K562 (cell line): ENCODE results near the gene GSDME. TPM values are rescaled to one million over a fixed set of nuclear protein-coding genes. Genes with fewer than 3 reads are reported as not detected.

Experiments used
- CBX1 ChIP-seq: sonication (generic); IDR thresholded peaks from 2 replicates; pipeline ENCODE4 v1.6.1; 2016; ENCODE audit warnings: antibody characterized with exemption, low read depth, mild to moderate bottlenecking
- DIDO1 ChIP-seq: fragments of 450-650 bp; IDR thresholded peaks from 2 replicates; pipeline ENCODE4 v1.6.1; 2016; ENCODE audit warnings: low read depth, missing biosample characterization, missing genetic modification characterization
- EGR1 ChIP-seq: fragments of 450-650 bp; conservative IDR thresholded peaks from 2 replicates; pipeline ENCODE4 v1.6.1; 2017; ENCODE audit warnings: mild to moderate bottlenecking
- RBFOX2 ChIP-seq: fragments of 200-400 bp; formaldehyde crosslinking; IDR thresholded peaks from 2 replicates; pipeline ENCODE4 v1.6.1; 2017; ENCODE audit warnings: low read depth, mild to moderate bottlenecking, low read length, moderate library complexity
- ZNF589 ChIP-seq: fragments of 200-800 bp; sonication (Bioruptor generic); IDR thresholded peaks from 2 replicates; pipeline ENCODE4 v1.6.1; 2016; ENCODE audit warnings: low read depth, missing genetic modification characterization, missing compliant biosample characterization
- ZNF717 ChIP-seq: fragments of 250-450 bp; sonication (Bioruptor Pico); IDR thresholded peaks from 2 replicates; pipeline ENCODE4 v1.5.0; 2021
- polyA plus RNA-seq, 8 experiments: library from polyadenylated mRNA; depleted of rRNA in 4 of 8; stranded (reverse) in 5 of 8; unstranded in 3 of 8; fragments of >200 nt; fragmentation: Nextera tagmentation in 2 of 8; fragmentation: Illumina TruSeq in 1 of 8; extraction: Ambion mirVana in 2 of 8; extraction: Trizol in 1 of 8; gene quantifications; 2 replicates each; pipeline versions ENCODE4 v1.2.1 to v1.2.3, GENCODE V29; 2011 to 2014; ENCODE audit warnings: inconsistent platforms in 1 of 8, missing spikeins in 1 of 8
- total RNA-seq, 7 experiments: library from RNA; depleted of rRNA in 6 of 7; stranded (reverse); fragments of >200 nt in 6 of 7; fragmentation: Illumina TruSeq in 2 of 7; extraction: Trizol in 2 of 7; gene quantifications; 2 replicates each; pipeline versions ENCODE4 v1.2.1 to v1.2.3, GENCODE V29; 2011 to 2021; ENCODE audit warnings: low replicate concordance in 1 of 7
- TF ChIP-seq, protein P1 (sequence below), 3 experiments: fragments of 200-800 bp in 1 of 3; sonication (Bioruptor generic) in 1 of 3; sonication (generic) in 1 of 3; formaldehyde crosslinking in 1 of 3; IDR thresholded peaks; 2 replicates each; pipeline versions ENCODE4 v1.6.1 to v1.8.0; 2016 to 2022; ENCODE audit warnings: mild to moderate bottlenecking in 2 of 3, missing compliant biosample characterization in 2 of 3, missing genetic modification characterization in 2 of 3, missing genetic modification reagents in 1 of 3
- TF ChIP-seq, protein P2 (sequence below): fragments of 200-800 bp; sonication (Bioruptor generic); IDR thresholded peaks from 2 replicates; pipeline ENCODE4 v1.6.1; 2017; ENCODE audit warnings: missing genetic modification characterization, missing compliant biosample characterization

Gene GSDME
- total and polyA plus RNA-seq, 9 of the 15 experiments (the other 6 are each of a cell fraction or from before 2014, with no cell fraction given), result 0.37 to 1.9 (median 0.62) TPM

DNA sequence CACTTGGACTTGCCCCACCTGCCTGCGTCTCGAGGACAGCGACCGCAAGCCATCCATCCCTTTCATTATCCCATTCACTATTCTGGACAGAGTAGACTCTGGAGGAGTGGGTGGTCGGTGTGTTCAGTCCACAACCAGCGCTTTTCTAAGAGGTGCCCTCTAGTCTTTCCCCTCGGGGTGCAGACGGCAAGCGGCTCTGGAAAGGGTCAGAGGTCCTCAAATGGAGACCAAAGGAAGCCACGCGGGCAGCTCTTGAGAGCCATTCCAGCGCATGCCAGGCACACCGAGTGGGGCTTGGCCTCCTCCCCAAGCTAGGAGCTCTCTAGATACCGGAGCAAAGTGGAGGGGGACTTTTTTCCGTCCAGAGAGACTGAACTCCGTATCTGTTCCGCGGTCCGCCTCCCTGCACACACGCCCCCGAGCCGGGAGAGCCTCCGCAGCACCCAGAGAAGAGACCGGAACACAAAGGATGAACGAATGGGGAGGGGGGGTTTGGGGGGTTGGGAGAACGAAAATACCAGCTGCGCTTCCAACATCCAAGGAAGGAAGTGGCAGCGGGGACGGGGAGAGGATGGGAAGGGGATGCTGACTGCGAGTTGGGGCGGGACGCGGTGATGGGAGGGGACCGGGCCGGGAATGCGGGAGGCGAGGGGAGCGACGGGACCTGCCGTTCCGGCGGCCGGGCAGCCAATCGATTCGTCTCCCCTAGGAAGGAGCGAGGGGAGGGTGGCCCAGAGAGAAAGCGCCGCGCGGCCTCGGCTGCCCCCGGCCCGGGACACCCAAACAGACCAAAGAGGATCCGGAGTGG is 515 bp downstream of the GSDME start (continued):
- TF ChIP-seq, protein P1, sequence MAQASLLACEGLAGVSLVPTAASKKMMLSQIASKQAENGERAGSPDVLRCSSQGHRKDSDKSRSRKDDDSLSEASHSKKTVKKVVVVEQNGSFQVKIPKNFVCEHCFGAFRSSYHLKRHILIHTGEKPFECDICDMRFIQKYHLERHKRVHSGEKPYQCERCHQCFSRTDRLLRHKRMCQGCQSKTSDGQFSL (CRISPR knock-in tag; IDR thresholded peaks at IDR 0.05), result peak; percentile 73
- TF ChIP-seq, protein P1 (tag; IDR thresholded peaks at IDR 0.05), result no peak
- TF ChIP-seq ZNF589 (CRISPR knock-in tag) (no peak), EGR1 (0 out of 2 replicates have a peak, but pooled peaks have one; percentile 10), DIDO1 (no peak), ZNF717 (CRISPR knock-in tag) (no peak), RBFOX2 (no peak), CBX1 (no peak)
- TF ChIP-seq, protein P2, sequence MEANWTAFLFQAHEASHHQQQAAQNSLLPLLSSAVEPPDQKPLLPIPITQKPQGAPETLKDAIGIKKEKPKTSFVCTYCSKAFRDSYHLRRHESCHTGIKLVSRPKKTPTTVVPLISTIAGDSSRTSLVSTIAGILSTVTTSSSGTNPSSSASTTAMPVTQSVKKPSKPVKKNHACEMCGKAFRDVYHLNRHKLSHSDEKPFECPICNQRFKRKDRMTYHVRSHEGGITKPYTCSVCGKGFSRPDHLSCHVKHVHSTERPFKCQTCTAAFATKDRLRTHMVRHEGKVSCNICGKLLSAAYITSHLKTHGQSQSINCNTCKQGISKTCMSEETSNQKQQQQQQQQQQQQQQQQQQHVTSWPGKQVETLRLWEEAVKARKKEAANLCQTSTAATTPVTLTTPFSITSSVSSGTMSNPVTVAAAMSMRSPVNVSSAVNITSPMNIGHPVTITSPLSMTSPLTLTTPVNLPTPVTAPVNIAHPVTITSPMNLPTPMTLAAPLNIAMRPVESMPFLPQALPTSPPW, result peak; percentile 55; the same call in 1 of the 2 replicates
